ENCODE results near the gene OIP5. TPM values are rescaled to one million over a fixed set of nuclear protein-coding genes. Genes with fewer than 3 reads are reported as not detected.
"Not testable (repeated sequence)": the region's sequence is repeated elsewhere in the genome, so short reads cannot be mapped to it uniquely, and the experiment has no call there.

The OIP5 gene
- total RNA-seq, 2 experiments from 2014 or later, result 18.9 to 21.9 TPM

DNA sequence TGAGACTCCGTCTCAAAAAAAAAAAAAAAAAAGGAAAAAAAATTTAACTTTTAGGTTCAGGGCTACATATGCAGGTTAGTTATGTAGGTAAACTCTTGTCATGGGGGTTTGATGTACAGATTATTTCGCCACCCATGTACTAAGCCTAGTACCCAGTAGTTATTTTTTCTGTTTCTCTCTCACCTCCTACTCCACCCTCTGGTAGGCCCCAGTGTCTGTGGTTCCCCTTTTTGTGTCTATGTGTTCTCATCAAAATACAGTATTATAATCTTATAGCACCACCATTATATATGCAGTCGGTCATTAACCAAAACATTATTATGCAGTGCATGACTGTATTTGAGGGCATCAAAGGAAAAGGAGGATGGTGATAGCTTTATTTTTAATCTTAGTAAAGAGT is 54.1 kb downstream of the OIP5 start:
- Mint-ChIP-seq H3K27me3 (no peaks in the 10 kb centered on the region), H3K4me1 (peaks cover 11% of the 10 kb centered on the region), H3K4me3 (no peak overlapping the region), H3K36me3 (ENCODE audit: low read depth) (peaks cover 15% of the 10 kb centered on the region), H3K9me3 (no peaks in the 10 kb centered on the region), H3K27ac (no peak overlapping the region)
- no peak for DNase-seq
- ChIA-PET POLR2A (no interaction called here), CTCF (no interaction called here)

DNA sequence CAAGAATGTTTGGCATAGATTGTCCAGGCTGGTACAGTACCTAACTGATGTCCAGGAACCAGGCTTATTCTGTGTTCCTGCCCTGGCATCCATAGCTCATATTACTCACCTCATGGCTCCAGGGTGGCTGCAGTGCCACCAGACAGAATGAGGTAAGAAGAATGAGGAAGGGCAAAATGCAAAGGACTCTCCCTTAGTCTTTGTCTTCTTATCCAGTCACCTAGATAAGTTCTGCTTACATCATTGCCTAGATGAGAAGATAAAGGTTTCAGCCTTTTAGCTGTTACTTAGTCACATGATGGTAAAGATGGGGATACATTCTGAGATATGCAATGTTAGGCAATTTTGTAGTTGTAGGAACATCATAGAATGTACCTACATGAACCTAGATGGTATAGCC is 55.6 kb downstream of the OIP5 start:
- H3K27me3 Mint-ChIP-seq, result no peaks in the 10 kb centered on the region
- no peak overlapping the region for H3K27ac Mint-ChIP-seq
- no peaks in the 10 kb centered on the region for H3K9me3 Mint-ChIP-seq
- CTCF ChIA-PET, result interaction anchor here (0.7 to 1.0 kb wide), 3 partner anchors 21 to 33 kb away, joined by 3 to 4 read pairs (median 3); no protein-coding TSS in a partner anchor
- DNase-seq, result no peak
- H3K36me3 Mint-ChIP-seq (ENCODE audit: low read depth), result peaks cover 15% of the 10 kb centered on the region
- POLR2A ChIA-PET, result no interaction called here
- no peak overlapping the region for H3K4me3 Mint-ChIP-seq
- no peaks in the 10 kb centered on the region for H3K4me1 Mint-ChIP-seq

DNA sequence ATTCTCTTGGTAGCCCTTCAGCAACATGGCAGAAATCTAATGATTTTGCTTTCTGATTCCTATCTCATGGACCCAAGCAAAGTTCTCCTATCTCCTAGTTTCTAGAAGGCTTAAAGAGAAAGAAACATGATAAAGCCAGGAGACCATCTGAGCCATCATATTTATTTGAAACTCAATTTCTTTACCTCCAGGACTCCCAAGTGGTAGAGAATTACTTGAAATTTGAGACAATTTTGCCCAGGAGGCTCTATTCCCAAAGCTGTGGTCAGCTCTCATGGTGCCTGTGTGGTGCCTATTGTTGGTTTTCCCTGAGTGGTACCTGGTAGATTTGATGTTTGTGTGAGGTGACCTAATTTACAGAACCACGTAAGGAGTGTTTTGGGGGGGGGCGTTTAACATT is 62.5 kb downstream of the OIP5 start:
- Mint-ChIP-seq H3K27ac (no peak overlapping the region), H3K9me3 (no peaks in the 10 kb centered on the region), H3K4me3 (no peak overlapping the region), H3K4me1 (no peaks in the 10 kb centered on the region), H3K36me3 (ENCODE audit: low read depth) (peaks cover 8% of the 10 kb centered on the region), H3K27me3 (no peaks in the 10 kb centered on the region)
- ChIA-PET POLR2A (no interaction called here), CTCF (no interaction called here)
- no peak for DNase-seq

DNA sequence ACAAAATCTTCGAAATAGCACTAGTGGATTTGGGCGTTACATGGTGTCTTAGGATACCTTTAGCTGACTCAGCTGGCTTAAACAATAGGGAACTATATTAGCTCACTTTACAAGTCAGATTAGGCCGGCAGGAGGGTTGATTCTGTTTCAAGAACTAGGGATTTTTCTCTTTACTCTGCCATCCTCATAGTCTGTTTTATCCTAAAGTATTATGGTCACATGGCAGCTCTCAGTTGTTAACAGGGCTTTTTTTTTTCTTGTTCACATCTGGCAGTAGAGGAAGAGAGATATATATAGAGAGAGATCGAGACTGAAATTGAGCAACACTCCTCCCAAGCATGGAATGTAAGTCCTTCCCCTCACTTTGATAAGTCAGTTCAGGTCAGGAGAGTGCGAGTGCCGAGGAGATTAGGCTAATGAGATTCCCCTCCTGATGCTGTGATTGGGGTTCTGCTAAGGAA is 68.5 kb downstream of the OIP5 start:
- no peak overlapping the region for H3K4me3 Mint-ChIP-seq
- no peaks in the 10 kb centered on the region for H3K4me1 Mint-ChIP-seq
- DNase-seq, result no peak
- CTCF ChIA-PET, result interaction anchor here (0.5 to 1.3 kb wide), 5 partner anchors 9 to 949 kb away, joined by 3 to 6 read pairs (median 4); no protein-coding TSS in a partner anchor
- H3K27me3 Mint-ChIP-seq, result no peaks in the 10 kb centered on the region
- POLR2A ChIA-PET, result no interaction called here
- no peak overlapping the region for H3K27ac Mint-ChIP-seq
- peaks cover 19% of the 10 kb centered on the region for H3K36me3 Mint-ChIP-seq (ENCODE audit: low read depth)
- H3K9me3 Mint-ChIP-seq, result no peaks in the 10 kb centered on the region

DNA sequence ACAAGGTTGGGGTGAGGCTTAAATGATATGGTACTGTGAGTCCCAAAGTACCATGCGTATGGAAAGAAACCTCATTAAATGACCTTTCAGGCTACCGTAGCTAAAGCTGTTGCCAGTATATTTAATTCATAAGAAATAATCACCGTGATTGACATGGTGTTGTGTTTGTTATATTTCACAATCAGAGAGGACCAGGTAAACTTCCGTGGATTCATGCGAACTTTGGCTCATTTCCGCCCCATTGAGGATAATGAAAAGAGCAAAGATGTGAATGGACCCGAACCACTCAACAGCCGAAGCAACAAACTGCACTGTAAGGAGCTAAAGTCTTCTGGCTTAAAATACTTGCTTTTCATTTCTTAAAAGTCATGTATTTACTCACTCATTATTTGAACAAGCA is 69.8 kb downstream of the OIP5 start:
- no peak for DNase-seq
- Mint-ChIP-seq H3K27me3 (no peaks in the 10 kb centered on the region), H3K27ac (no peak overlapping the region), H3K36me3 (ENCODE audit: low read depth) (peaks cover 23% of the 10 kb centered on the region), H3K9me3 (no peaks in the 10 kb centered on the region), H3K4me1 (no peaks in the 10 kb centered on the region), H3K4me3 (no peak overlapping the region)
- ChIA-PET POLR2A (no interaction called here), CTCF (interaction anchor here (0.7 kb wide), 1 partner anchor 11 kb away, joined by 3 read pairs; no protein-coding TSS in a partner anchor)

DNA sequence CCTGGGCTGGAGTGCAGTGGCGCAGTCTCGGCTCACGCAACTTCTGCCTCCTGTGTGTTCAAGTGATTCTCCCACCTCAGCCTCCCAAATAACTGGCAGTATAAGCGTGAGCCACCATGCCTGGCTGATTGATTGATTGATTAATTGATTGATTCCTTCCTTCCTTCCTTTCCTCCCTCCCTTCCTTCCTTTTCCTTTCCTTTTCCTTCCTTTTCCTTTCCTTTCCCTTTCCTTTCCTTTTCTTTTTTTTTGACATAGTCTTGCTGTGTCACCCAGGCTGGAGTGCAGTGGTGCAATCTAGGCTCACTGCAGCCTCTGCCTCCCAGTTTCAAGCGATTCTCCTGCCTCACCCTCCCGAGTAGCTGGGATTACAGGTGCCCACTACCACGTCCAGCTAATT is 71.5 kb downstream of the OIP5 start:
- H3K9me3 Mint-ChIP-seq, POLR2A ChIA-PET, CTCF ChIA-PET, DNase-seq, H3K27ac Mint-ChIP-seq, H3K4me1 Mint-ChIP-seq, H3K4me3 Mint-ChIP-seq, H3K27me3 Mint-ChIP-seq: not testable (repeated sequence)
- peaks cover 17% of the 10 kb centered on the region for H3K36me3 Mint-ChIP-seq (ENCODE audit: low read depth)

DNA sequence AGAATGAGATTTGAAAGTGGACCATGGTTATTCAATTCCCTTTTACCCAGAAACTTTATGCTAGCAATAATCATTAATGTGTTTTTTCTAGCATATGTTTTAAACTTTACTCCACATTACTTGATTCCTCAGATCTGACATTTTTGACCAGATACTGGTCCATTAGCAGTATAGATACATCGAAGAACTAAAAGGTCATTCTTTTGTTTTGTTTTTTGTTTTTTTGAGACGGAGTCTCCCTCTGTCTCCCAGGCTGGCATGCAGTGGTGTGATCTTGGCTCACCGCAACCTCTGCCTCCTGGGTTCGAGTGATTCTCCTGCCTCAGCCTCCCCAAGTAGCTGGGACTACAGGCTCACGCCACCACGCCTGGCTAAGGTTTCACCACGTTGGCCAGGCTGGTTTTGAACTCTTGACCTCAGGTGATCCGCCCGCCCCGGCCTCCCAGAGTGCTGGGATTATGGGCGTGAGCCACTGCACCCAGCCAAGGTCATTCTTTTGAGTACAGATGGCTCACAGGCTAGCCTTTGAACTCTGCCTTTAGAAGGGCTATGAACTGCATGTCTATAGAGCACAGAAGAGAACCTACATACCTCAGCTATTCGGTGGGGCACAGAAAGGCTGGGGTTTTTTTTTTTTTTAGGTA is 72.7 kb downstream of the OIP5 start:
- Mint-ChIP-seq H3K27ac (no peak overlapping the region), H3K9me3 (no peaks in the 10 kb centered on the region), H3K4me1 (no peaks in the 10 kb centered on the region), H3K27me3 (no peaks in the 10 kb centered on the region), H3K4me3 (no peak overlapping the region), H3K36me3 (ENCODE audit: low read depth) (peaks cover 14% of the 10 kb centered on the region)
- ChIA-PET POLR2A (no interaction called here), CTCF (interaction anchor here (0.6 to 1.7 kb wide), 2 partner anchors 9 to 722 kb away, joined by 3 to 5 read pairs; no protein-coding TSS in a partner anchor)
- no peak for DNase-seq

Other genes with a start within 250 kb of the OIP5 start
- 10 to 100 TPM; 24.5 to 26.2 TPM for gene INO80, start 216.3 kb downstream of the OIP5 start, total RNA-seq
- gene EXD1, start 101.8 kb downstream of the OIP5 start, total RNA-seq, result not detected
- gene CHP1, start 101.3 kb downstream of the OIP5 start, total RNA-seq, result 10 to 100 TPM; 59.2 to 61.1 TPM
- gene NUSAP1, start 290 bp upstream of the OIP5 start, total RNA-seq, result 100 to 1,000 TPM; 310 to 336 TPM
- gene NDUFAF1, start 69.9 kb upstream of the OIP5 start, total RNA-seq, result 10 to 100 TPM; 13.4 to 14.7 TPM
- gene RTF1, start 84.5 kb upstream of the OIP5 start, total RNA-seq, result 10 to 100 TPM; 40.4 to 45.7 TPM
- under 1 TPM in 1 of 2 experiments, not detected in 1; 0.35 TPM for gene ITPKA, start 161.3 kb upstream of the OIP5 start, total RNA-seq
- 1 to 10 TPM in 1 of 2 experiments, under 1 TPM in 1; 0.87 to 1.1 TPM for gene LTK, start 181.2 kb upstream of the OIP5 start, total RNA-seq
- 10 to 100 TPM; 33.8 to 36.3 TPM for gene RPAP1, start 211.7 kb upstream of the OIP5 start, total RNA-seq
- gene TYRO3, start 226.6 kb upstream of the OIP5 start, total RNA-seq, result 1 to 10 TPM; 1.1 to 1.9 TPM

All from activated CD4-positive, alpha-beta T cell treated with anti-CD3 and anti-CD28 coated beads, Interleukin-2, amount 10 ng/mL, durations not matched to agents 7 days and 5 days (primary cell).